HepG2 (cell line): ENCODE measurements around the gene C5orf24. TPM values are rescaled to one million over a fixed set of nuclear protein-coding genes. Genes with fewer than 3 reads are reported as not detected.

Experiments used
- CEBPB ChIP-seq: IDR thresholded peaks from 2 replicates; pipeline ENCODE4 v1.6.1; 2011; ENCODE audit warnings: low read depth, low read length, improper control_type of control experiment, borderline replicate concordance
- ELF1 ChIP-seq: sonication (generic); formaldehyde crosslinking; IDR thresholded peaks from 2 replicates; pipeline ENCODE4 v1.4.0; 2020; ENCODE audit warnings: missing genetic modification reagents
- KLF15 ChIP-seq: sonication (generic); formaldehyde crosslinking; IDR thresholded peaks from 2 replicates; pipeline ENCODE4 v1.8.1; 2023; ENCODE audit warnings: borderline replicate concordance, mild to moderate bottlenecking, inconsistent platforms, missing genetic modification reagents, mixed read lengths
- SP1 ChIP-seq, 2 experiments: fragments of 450-650 bp in 1 of 2; sonication (generic) in 1 of 2; formaldehyde crosslinking in 1 of 2; IDR thresholded peaks; 2 replicates each; pipeline versions ENCODE4 v1.4.0 to v1.6.1; 2016 to 2020; ENCODE audit warnings: missing genetic modification reagents in 1 of 2
- SYNCRIP ChIP-seq: fragments of 200-400 bp; formaldehyde crosslinking; IDR thresholded peaks from 2 replicates; pipeline ENCODE4 v1.6.1; 2018; ENCODE audit warnings: mild to moderate bottlenecking, low read depth, low read length; ENCODE audit not compliant: insufficient read depth
- TFDP2 ChIP-seq: sonication (generic); formaldehyde crosslinking; IDR thresholded peaks from 2 replicates; pipeline ENCODE4 v1.4.0; 2020; ENCODE audit warnings: missing genetic modification reagents
- ZBTB33 ChIP-seq: sonication (generic); formaldehyde crosslinking; IDR thresholded peaks from 2 replicates; pipeline ENCODE4 v1.4.0; 2020; ENCODE audit warnings: missing genetic modification reagents
- ZNF225 ChIP-seq: sonication (generic); formaldehyde crosslinking; IDR thresholded peaks from 2 replicates; pipeline ENCODE4 v1.4.0; 2020; ENCODE audit warnings: mild to moderate bottlenecking, missing genetic modification reagents
- ZNF24 ChIP-seq: fragments of 450-650 bp; IDR thresholded peaks from 2 replicates; pipeline ENCODE4 v1.6.1; 2017; ENCODE audit warnings: antibody characterized with exemption, mild to moderate bottlenecking
- ZNF281 ChIP-seq: sonication (generic); formaldehyde crosslinking; IDR thresholded peaks from 2 replicates; pipeline ENCODE4 v1.4.0; 2020; ENCODE audit warnings: missing genetic modification reagents, borderline replicate concordance
- ZNF501 ChIP-seq: sonication (generic); formaldehyde crosslinking; IDR thresholded peaks from 2 replicates; pipeline ENCODE4 v1.5.1; 2020; ENCODE audit warnings: mild to moderate bottlenecking, moderate library complexity, missing genetic modification reagents
- ZNF589 ChIP-seq: sonication (generic); formaldehyde crosslinking; conservative IDR thresholded peaks from 2 replicates; pipeline ENCODE4 v1.8.0; 2022; ENCODE audit warnings: mild to moderate bottlenecking, moderate library complexity, missing genetic modification reagents
- ZNF598 ChIP-seq: sonication (generic); formaldehyde crosslinking; IDR thresholded peaks from 2 replicates; pipeline ENCODE4 v1.5.1; 2020; ENCODE audit warnings: mild to moderate bottlenecking, missing genetic modification reagents, borderline replicate concordance
- polyA plus RNA-seq, 8 experiments: library from polyadenylated mRNA; depleted of rRNA in 3 of 8; stranded (reverse) in 7 of 8; unstranded in 1 of 8; fragments of >200 nt; fragmentation: Illumina TruSeq in 4 of 8; extraction: Trizol in 4 of 8; gene quantifications; 2 replicates each; pipeline versions ENCODE4 v1.2.1 to v1.2.3, GENCODE V29; 2011 to 2016; ENCODE audit warnings: low read depth in 4 of 8, missing spikeins in 1 of 8, mixed read lengths in 1 of 8; ENCODE audit not compliant: insufficient read depth in 1 of 8
- total RNA-seq, 5 experiments: library from RNA; depleted of rRNA; stranded (reverse); fragments of >200 nt; fragmentation: Illumina TruSeq; extraction: Trizol; gene quantifications; 2 replicates each; pipeline ENCODE4 v1.2.3, GENCODE V29; 2016; ENCODE audit warnings: low read depth in 1 of 5
- TF ChIP-seq, protein P1 (sequence below): sonication (generic); formaldehyde crosslinking; IDR thresholded peaks from 2 replicates; pipeline ENCODE4 v1.9.0; 2021; ENCODE audit warnings: mild to moderate bottlenecking, missing genetic modification reagents
- TF ChIP-seq, protein P2 (sequence below): IDR thresholded peaks from 2 replicates; pipeline ENCODE4 v1.6.1; 2016; ENCODE audit warnings: mild to moderate bottlenecking, missing biosample characterization, missing genetic modification reagents

The C5orf24 gene
- total and polyA plus RNA-seq, 2 of the 13 experiments (the other 11 are each of a cell fraction or from before 2014, with no cell fraction given), result 34.6 to 41.5 TPM

GRCh38 chr5:134905246-134905996 is 59.7 kb downstream of the C5orf24 start (continued):
- TF ChIP-seq, protein P1, sequence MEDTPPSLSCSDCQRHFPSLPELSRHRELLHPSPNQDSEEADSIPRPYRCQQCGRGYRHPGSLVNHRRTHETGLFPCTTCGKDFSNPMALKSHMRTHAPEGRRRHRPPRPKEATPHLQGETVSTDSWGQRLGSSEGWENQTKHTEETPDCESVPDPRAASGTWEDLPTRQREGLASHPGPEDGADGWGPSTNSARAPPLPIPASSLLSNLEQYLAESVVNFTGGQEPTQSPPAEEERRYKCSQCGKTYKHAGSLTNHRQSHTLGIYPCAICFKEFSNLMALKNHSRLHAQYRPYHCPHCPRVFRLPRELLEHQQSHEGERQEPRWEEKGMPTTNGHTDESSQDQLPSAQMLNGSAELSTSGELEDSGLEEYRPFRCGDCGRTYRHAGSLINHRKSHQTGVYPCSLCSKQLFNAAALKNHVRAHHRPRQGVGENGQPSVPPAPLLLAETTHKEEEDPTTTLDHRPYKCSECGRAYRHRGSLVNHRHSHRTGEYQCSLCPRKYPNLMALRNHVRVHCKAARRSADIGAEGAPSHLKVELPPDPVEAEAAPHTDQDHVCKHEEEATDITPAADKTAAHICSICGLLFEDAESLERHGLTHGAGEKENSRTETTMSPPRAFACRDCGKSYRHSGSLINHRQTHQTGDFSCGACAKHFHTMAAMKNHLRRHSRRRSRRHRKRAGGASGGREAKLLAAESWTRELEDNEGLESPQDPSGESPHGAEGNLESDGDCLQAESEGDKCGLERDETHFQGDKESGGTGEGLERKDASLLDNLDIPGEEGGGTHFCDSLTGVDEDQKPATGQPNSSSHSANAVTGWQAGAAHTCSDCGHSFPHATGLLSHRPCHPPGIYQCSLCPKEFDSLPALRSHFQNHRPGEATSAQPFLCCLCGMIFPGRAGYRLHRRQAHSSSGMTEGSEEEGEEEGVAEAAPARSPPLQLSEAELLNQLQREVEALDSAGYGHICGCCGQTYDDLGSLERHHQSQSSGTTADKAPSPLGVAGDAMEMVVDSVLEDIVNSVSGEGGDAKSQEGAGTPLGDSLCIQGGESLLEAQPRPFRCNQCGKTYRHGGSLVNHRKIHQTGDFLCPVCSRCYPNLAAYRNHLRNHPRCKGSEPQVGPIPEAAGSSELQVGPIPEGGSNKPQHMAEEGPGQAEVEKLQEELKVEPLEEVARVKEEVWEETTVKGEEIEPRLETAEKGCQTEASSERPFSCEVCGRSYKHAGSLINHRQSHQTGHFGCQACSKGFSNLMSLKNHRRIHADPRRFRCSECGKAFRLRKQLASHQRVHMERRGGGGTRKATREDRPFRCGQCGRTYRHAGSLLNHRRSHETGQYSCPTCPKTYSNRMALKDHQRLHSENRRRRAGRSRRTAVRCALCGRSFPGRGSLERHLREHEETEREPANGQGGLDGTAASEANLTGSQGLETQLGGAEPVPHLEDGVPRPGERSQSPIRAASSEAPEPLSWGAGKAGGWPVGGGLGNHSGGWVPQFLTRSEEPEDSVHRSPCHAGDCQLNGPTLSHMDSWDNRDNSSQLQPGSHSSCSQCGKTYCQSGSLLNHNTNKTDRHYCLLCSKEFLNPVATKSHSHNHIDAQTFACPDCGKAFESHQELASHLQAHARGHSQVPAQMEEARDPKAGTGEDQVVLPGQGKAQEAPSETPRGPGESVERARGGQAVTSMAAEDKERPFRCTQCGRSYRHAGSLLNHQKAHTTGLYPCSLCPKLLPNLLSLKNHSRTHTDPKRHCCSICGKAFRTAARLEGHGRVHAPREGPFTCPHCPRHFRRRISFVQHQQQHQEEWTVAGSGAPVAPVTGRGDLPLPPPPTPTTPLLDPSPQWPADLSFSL (CRISPR knock-in tag), result no peak
- no peak for TF ChIP-seq ZNF24
- no peak for TF ChIP-seq ZNF501
- TF ChIP-seq TFDP2, result no peak
- no peak for TF ChIP-seq ZNF598
- TF ChIP-seq ZNF225, result no peak
- TF ChIP-seq, protein P2, sequence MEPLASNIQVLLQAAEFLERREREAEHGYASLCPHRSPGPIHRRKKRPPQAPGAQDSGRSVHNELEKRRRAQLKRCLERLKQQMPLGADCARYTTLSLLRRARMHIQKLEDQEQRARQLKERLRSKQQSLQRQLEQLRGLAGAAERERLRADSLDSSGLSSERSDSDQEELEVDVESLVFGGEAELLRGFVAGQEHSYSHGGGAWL, result no peak; the same call in 1 of the 2 replicates
- TF ChIP-seq SP1 (IDR thresholded peaks at IDR 0.05), result no peak
- no peak for TF ChIP-seq SP1 (CRISPR knock-in tag; IDR thresholded peaks at IDR 0.05)
- TF ChIP-seq ELF1, result no peak
- TF ChIP-seq KLF15 (CRISPR knock-in tag), result no peak
- TF ChIP-seq SYNCRIP, result no peak
- 0 out of 2 replicates have a peak, but pooled peaks have one; percentile 22 for TF ChIP-seq ZBTB33 (CRISPR knock-in tag)
- no peak for TF ChIP-seq CEBPB
- TF ChIP-seq ZNF589 (CRISPR knock-in tag), result no peak
- TF ChIP-seq ZNF281 (CRISPR knock-in tag), result no peak
